GM19238 (cell line): Measurements from ENCODE around the gene RAPGEF1.

Source experiments
- DNase-seq: peaks from one replicate; pipeline ENCODE4 v3.0.0; 2011; ENCODE audit warnings: low spot score; ENCODE audit not compliant: insufficient read length

The RAPGEF1 gene

GRCh38 chr9:131543141-131543540 is 196.7 kb downstream of the RAPGEF1 start:
- no peak for DNase-seq

GRCh38 chr9:131539223-131539923 is 200.5 kb downstream of the RAPGEF1 start:
- no peak for DNase-seq

- DNase-seq = no peak
These were observed 201.9 kb downstream of the RAPGEF1 start for GRCh38 chr9:131537946-131538345.

GRCh38 chr9:131534721-131535237 is 205.1 kb downstream of the RAPGEF1 start:
- DNase-seq = no peak

GRCh38 chr9:131530920-131531832 is 208.7 kb downstream of the RAPGEF1 start, which contains the start of gene UCK1:
Gene UCK1, minus strand, starts transcription at chr9:131531263. Its CDS starts 89 bp downstream, at chr9:131531174.
- peak; percentile 98 for DNase-seq

- DNase-seq = peak; percentile 58
These were observed 209.3 kb downstream of the RAPGEF1 start for GRCh38 chr9:131530546-131530919.

- DNase-seq = no peak
These were observed 210.0 kb downstream of the RAPGEF1 start for GRCh38 chr9:131529597-131530545.

GRCh38 chr9:131528886-131529505 is 210.9 kb downstream of the RAPGEF1 start:
- DNase-seq = no peak

- DNase-seq = no peak
These were observed 211.7 kb downstream of the RAPGEF1 start for GRCh38 chr9:131528186-131528585.
